H1 (cell line): Measurements from ENCODE around the gene HS6ST2.

Source experiments
- ATF2 ChIP-seq: IDR thresholded peaks from 2 replicates; pipeline ENCODE4 v1.6.1; 2012; ENCODE audit warnings: low read length, inconsistent platforms
- CTCF ChIP-seq, 3 experiments: IDR thresholded peaks; 1 replicate in 2 of 3; 2 replicates in 1 of 3; pipeline versions ENCODE4 v1.5.1 to v1.6.1; 2011; ENCODE audit warnings: low read length in 3 of 3, mild to moderate bottlenecking in 3 of 3, inconsistent platforms in 2 of 3, low read depth in 1 of 3, moderate library complexity in 1 of 3; ENCODE audit not compliant: insufficient read depth in 1 of 3; ENCODE audit errors: control extremely low read depth in 1 of 3
- POLR2A ChIP-seq, 2 experiments: IDR thresholded peaks; 1 replicate in 1 of 2; 2 replicates in 1 of 2; pipeline ENCODE4 v1.6.1; 2011; ENCODE audit warnings: low read depth in 2 of 2, low read length in 2 of 2, mild to moderate bottlenecking in 2 of 2; ENCODE audit errors: control extremely low read depth in 1 of 2

GRCh38 chrX:132940727-132941327, 17.6 kb downstream of the HS6ST2 start:
- TF ChIP-seq CTCF (IDR thresholded peaks at IDR 0.05; ENCODE audit: control extremely low read depth in 1 of 3, insufficient read depth in 1 of 3, low read depth in 1 of 3, low read length in 3 of 3) (peak in 2 of 3 experiments; percentile 14 to 46; a peak in 2 of 4 replicates), POLR2A (IDR thresholded peaks at IDR 0.05; ENCODE audit: control extremely low read depth in 1 of 2, low read depth in 2 of 2, low read length in 2 of 2) (no peak), ATF2 (no peak)
